MV-4-11 (cell line): ENCODE data around the gene NUP214.

Experiments
- DNase-seq: peaks from one replicate; lab custom pipeline; 2025; lab: John Stamatoyannopoulos, UW

NUP214 gene

DNA sequence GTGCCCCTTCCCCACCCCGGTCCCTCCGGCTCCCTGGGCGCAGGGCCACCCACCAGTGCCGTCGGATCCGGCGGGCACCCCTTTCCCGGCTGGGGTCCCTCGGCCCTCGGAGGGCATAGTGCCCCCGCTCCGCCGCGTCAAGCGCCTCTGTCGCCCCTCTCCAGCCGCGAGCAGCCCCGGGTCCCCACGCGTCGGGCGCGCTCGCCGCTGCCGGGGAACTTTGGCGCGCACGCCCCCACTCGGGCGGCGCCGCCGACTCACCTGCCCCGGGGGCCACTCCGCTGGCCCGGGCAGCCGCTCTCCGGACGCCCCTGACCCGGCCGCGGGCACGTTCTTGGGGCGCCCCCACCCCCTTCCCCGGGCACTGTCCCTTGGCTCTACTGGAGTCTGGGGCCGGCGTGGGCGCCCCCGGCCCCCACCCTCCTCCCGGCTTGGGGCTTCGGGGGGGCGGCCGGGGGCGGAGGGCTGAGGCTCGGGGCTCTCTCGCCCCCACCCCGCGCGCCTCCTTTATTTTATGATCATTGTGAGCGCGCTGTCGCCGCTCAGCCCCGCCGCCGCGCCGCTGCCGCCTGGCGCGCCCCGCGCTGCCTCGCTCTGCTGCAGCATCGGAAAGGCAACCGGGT lies 152.0 kb downstream of the NUP214 start:
- no peak for DNase-seq

DNA sequence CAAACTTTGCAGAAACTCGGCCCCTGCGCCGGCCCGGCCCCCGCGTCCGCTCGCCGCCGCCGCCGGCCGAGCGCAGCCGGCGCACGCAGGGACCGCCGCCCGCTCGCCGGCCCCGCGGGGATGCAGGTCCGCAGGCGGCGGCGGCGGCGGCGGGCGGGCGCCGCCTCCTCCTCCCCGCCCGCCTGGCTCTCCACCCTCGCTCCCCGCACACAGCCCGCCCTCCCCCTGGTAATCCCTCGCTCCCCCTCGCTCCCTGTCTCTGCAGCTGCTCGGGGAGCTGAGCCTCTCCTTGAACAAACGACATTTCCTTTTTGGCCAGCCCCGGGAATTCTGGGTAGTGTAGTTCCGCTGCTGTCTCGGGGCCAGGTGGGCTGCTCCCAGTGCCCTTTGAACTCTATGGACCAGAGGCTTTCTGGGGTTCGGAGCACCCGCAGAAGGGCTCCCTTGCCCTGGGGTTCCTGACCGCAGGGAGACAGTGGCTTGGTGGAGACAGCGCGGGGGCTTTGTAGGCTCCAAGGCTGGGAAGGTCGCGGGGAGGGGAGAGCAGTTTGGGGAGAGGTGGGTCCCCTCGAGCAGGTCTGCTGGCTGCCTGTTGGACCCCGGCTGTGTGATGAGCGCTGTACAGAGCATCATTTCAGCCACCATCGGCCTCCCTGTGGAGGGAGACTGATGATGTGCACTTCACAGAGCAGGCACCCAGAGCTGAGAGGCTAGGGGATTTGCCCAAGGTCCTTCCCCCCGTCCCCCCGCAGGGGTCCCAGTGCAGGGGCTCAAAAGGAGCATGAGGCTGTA lies 152.7 kb downstream of the NUP214 start:
- DNase-seq = peak; percentile 77

DNA sequence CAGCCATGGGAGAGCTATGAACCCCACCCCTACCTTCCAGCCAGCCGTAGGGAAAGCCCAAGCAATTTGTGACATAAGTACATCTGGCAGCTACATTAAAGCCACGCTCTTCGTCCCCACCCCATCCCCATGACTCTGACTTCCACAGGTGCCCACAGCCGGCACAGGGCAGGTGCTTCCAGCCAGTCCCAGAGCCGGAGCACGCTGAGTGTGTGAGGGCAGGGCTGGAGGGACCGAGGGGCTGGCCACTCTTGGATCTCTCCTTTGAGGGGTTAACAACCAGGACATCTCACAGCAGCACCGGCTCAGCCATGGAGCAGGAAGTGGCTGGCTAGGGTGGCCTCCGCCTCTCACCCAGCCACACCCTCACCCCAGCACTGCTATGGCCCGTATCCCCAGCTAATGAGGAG lies 153.3 kb downstream of the NUP214 start:
- no peak for DNase-seq

DNA sequence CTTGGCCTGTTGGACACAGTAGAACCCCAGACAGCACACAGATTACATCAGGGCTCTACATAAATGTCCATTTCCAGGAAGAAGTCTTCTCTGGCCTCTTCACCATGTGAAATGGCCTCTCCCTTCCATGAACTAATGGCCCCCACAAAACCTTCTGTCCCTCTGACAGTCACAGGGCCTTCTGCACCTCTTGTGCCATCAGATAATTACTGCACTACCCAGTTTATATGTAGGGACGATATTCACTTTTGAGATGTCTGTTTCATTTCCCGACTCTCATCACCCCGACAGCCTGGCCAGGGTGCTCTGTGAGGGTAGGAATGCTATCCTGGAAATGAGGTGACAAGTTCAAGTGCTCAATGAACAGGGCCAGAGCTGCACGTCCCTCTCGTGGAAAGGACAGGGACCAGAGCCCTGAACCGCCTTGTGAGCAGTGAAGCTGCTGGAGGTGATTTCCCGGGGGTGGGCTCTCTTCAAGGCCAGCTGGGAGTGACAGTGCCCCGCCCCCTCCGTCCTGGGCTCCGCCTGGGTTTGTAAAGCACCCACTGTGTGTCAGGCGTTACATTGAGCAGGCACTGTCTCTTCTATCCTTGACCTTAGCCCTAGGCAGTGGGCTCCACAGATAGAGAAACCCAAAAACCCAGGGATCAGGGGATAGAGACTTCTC lies 153.9 kb downstream of the NUP214 start:
- DNase-seq = no peak

DNA sequence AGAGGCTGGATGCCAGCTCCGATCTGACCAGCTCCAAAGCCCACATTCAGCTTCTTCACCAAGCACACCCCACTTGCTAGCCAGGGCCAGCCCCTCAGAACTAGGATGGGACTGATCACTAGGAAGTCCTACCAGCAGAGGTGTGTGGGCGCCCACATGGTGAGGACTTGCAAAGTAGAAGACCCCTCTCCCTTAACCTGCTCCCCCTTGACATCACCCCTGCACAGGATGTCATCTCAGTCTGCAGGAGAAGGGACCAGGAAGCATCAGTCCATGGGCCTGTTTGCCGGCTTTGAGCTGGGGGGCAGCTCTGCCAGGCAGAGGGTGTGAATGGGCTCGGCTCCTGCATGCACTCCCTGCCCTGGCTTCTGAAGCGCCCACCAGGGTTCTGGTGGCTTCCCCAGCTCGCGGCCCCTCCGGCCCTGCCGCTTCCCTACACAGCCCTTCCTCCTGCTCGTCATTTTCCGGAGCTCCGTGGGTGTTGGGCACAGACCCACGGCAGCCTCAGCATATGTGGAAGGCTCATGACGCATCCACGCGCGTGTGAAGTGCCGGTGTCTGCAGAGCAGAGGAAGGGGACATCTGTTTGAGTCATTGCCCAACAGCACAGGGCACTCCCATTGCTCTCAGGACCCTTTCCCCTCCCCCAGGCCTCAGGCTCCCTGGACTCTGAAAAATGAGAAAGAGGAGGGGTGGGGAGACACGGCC lies 154.6 kb downstream of the NUP214 start:
- no peak for DNase-seq

GRCh38 chr9:131280660-131281059 lies 155.3 kb downstream of the NUP214 start:
- DNase-seq = no peak

GRCh38 chr9:131281119-131281965 lies 156.0 kb downstream of the NUP214 start:
- no peak for DNase-seq

- no peak for DNase-seq
Observed at GRCh38 chr9:131282175-131282574, 156.8 kb downstream of the NUP214 start.

DNA sequence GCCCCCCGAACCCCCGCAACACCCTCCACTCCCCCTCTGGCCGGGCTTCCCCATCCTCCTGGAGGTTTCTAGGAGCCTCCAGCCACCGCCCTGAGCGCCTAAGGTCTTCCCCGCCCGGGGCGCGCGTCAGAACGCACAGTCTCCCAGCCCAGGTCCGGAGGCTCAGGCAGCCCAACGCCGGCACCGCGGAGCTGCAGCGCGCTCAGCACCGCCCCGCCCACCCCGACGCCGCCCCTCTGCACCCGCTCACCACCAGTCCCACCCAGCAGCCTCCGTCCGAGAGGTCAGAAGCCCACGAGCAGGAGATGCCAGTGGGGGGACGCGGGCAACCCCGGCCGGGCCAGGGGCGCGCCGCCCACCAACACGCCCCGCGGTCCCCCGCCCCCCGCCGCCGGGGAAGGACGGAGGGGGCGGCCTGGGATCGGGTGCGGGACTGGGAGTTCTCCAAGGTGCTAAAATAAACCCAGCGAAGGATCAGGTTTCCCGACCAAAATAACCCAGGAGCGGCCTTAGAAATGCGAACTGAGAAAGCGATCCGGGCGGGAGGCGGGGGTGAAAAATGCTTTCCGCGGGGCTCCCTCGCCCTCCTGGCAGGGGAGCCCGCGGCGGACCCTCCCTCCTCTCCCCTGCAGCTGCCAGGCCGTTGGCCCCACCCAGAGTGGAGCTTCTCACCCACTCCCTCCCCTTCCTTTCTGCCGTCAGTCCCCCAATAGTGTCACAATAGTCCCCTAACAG lies 157.5 kb downstream of the NUP214 start:
- no peak for DNase-seq
